ENCODE data around the gene EIF3A.

The EIF3A gene

DNA sequence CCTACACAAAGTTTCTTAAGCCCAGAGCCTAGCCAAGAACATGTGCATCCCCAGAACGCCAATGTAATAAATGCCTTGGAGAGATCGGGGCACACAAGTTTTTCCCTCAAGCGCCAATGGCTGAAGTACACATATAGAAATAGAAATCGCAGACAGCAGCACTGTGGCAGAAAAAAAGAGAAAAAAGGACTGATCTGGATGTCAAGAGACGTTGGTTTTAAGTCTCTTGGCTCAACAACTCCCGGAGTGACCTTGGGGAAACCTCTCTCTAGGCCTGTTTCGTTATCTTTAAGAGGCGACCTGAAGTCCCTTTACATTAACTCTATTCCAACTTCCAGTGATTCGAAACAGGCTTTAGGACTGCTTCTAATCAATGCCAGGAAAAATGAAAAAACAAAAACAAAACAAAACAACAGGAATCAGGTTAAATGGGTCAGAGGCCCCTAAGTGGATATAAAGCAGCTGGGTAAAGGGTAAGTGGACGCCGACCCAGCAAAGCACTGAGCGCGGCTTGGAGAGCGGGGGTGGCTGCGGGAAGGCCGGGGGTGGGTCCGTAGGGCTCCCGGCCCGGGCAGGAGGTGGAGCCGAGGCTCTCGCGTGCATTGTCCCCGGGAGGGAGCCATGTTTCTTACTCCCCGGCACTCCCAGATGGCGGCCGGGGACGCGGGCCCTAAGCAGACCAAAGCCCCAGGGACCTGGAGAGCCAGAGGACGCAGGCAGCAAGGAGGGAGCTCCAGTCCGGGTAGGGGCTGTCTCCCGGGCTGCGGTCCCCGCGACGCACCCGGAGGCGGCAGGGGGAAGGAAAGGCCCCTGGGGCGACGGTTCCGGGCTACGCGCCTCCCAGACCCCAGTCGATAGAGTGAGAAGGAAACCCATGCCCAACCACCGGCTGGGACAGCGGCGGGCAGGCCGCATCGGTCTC, 757 bp downstream of the EIF3A start:
- peak; percentile 54 for DNase-seq
- H3K36me3 ChIP-seq = peaks cover 37% of the 10 kb centered on the region
- H3K27ac ChIP-seq = peak overlapping the region; percentile 96
- TF ChIP-seq, protein P1, sequence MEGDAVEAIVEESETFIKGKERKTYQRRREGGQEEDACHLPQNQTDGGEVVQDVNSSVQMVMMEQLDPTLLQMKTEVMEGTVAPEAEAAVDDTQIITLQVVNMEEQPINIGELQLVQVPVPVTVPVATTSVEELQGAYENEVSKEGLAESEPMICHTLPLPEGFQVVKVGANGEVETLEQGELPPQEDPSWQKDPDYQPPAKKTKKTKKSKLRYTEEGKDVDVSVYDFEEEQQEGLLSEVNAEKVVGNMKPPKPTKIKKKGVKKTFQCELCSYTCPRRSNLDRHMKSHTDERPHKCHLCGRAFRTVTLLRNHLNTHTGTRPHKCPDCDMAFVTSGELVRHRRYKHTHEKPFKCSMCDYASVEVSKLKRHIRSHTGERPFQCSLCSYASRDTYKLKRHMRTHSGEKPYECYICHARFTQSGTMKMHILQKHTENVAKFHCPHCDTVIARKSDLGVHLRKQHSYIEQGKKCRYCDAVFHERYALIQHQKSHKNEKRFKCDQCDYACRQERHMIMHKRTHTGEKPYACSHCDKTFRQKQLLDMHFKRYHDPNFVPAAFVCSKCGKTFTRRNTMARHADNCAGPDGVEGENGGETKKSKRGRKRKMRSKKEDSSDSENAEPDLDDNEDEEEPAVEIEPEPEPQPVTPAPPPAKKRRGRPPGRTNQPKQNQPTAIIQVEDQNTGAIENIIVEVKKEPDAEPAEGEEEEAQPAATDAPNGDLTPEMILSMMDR (IDR thresholded peaks at IDR 0.05; ENCODE audit: low read depth, low read length) = no peak
- no peaks in the 10 kb centered on the region for H3K27me3 ChIP-seq (ENCODE audit: insufficient read depth, low read depth, severe bottlenecking)
- H3K9me3 ChIP-seq (ENCODE audit: severe bottlenecking) = no peaks in the 10 kb centered on the region
- peak overlapping the region; percentile 98 for H3K4me3 ChIP-seq (ENCODE audit: low read depth, low read length)

GRCh38 chr10:119078422-119079179, 2.0 kb downstream of the EIF3A start:
- Histone ChIP-seq H3K27me3 (ENCODE audit: insufficient read depth, low read depth, severe bottlenecking) (no peaks in the 10 kb centered on the region), H3K27ac (no peak overlapping the region), H3K4me3 (ENCODE audit: low read depth, low read length) (no peak overlapping the region; the same call in 1 of the 2 replicates), H3K36me3 (peaks cover 45% of the 10 kb centered on the region), H3K9me3 (ENCODE audit: severe bottlenecking) (no peaks in the 10 kb centered on the region)
- TF ChIP-seq, protein P1 (IDR thresholded peaks at IDR 0.05; ENCODE audit: low read depth, low read length) = no peak
- no peak for DNase-seq

DNA sequence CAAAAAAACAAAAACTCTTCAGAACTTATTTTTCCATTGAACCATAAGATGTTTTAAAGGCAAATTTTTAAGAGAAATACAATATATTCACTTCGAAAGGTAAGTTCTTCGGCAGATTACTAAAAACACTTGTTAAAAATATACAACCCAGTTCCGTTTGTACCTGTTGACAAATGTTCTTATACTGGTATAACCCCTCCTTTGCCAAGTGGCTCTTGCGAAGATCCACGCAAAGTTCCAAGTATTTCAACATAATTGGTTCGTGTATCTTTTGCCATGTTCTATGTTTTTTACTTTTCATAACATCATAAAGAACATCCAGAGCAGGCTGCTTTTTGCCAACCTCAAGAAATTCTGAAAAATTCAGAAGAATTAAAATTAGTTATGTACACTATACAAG, 7.0 kb downstream of the EIF3A start:
- H3K27me3 ChIP-seq (ENCODE audit: insufficient read depth, low read depth, severe bottlenecking) = no peaks in the 10 kb centered on the region
- H3K4me3 ChIP-seq (ENCODE audit: low read depth, low read length) = no peak overlapping the region
- peaks cover 78% of the 10 kb centered on the region for H3K36me3 ChIP-seq
- H3K27ac ChIP-seq = no peak overlapping the region
- DNase-seq = no peak
- no peaks in the 10 kb centered on the region for H3K9me3 ChIP-seq (ENCODE audit: severe bottlenecking)
- TF ChIP-seq, protein P1 (IDR thresholded peaks at IDR 0.05; ENCODE audit: low read depth, low read length) = no peak

DNA sequence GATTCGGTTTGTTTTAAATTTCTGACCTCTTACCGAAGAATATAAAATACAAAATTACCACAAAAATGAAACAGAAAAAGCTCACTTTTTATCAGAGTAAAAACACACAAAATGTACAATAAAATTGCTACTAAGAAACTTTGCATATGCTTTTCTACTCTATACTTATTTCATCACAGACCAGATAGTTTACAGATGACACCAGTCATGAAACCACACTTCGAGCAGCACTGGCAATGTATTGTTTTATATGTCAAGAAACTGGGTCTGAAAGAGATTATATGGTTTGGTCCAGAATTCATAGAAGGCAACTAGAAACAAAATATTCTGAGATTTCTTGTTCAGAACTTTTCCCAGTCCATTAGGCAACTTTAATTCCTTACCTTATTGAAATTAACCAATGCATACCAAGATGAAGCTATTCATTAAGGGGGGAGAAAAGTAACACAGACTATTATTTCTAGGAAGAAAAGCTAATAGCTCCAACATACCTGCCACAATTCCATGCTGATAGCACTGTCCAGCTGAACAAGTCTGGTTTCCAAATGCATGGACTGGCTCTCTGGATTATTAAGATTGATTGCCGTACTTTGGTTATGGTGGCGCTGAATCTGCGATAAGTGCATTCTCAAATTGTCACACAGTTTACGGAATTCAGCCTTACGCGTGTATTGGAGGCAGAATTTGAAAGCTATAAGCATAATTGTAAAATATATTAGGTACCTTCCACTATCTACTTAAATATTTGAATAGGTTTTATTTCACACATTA, 10.0 kb downstream of the EIF3A start:
- TF ChIP-seq, protein P1 (IDR thresholded peaks at IDR 0.05; ENCODE audit: low read depth, low read length) = no peak
- no peak for DNase-seq
- no peak overlapping the region for H3K4me3 ChIP-seq (ENCODE audit: low read depth, low read length)
- no peak overlapping the region for H3K27ac ChIP-seq
- peaks cover 85% of the 10 kb centered on the region for H3K36me3 ChIP-seq
- no peaks in the 10 kb centered on the region for H3K27me3 ChIP-seq (ENCODE audit: insufficient read depth, low read depth, severe bottlenecking)
- H3K9me3 ChIP-seq (ENCODE audit: severe bottlenecking) = no peaks in the 10 kb centered on the region

DNA sequence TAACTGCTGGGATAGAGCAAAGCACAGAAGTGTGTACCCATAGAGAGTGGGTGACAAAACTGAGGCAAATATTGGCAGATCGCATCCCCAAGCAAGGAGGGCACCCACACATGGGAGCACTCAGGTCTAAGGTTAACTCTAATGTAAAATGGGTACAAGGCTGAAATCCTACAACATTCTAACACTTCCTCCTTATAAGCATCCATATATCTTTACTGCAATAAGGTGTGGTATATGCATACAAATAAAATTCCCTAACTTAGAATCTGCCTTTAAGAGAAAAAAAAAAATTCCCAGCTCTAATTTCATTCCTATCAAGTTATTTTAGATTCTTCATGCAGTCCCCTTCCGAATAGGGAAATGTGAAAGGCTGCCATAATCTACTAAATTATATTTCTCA, 18.7 kb downstream of the EIF3A start:
- no peak for DNase-seq
- H3K4me3 ChIP-seq (ENCODE audit: low read depth, low read length) = no peak overlapping the region
- H3K27ac ChIP-seq = no peak overlapping the region
- no peaks in the 10 kb centered on the region for H3K9me3 ChIP-seq (ENCODE audit: severe bottlenecking)
- TF ChIP-seq, protein P1 (IDR thresholded peaks at IDR 0.05; ENCODE audit: low read depth, low read length) = no peak
- H3K36me3 ChIP-seq = peaks cover 98% of the 10 kb centered on the region
- H3K27me3 ChIP-seq (ENCODE audit: insufficient read depth, low read depth, severe bottlenecking) = no peaks in the 10 kb centered on the region
